Lower lobe of right lung (tissue), 2 donors: ENCODE data around the gene SIDT1. TPM values are rescaled to one million over a fixed set of nuclear protein-coding genes. Genes with fewer than 3 reads are reported as not detected.
A peak's percentile ranks its signal among the peaks of the same experiment; 100 is the strongest.

Source experiments
- ATAC-seq, 2 donors: fragments of 200-7000 bp; cut with Tn5 transposase; one replicate each; pipeline ENCODE4 v1.9.1; 2020 to 2022; ENCODE audit warnings: mild to moderate bottlenecking in 2 of 2, moderate library complexity in 2 of 2
- DNase-seq: peaks from one replicate; pipeline ENCODE4 v3.0.0-alpha.2; 2020
- H3K27ac ChIP-seq: fragments of 200-600 bp; one replicate; pipeline ENCODE4 v1.8.0; 2022
- H3K27me3 ChIP-seq: fragments of 200-600 bp; one replicate; pipeline ENCODE4 v1.8.0; 2022; ENCODE audit warnings: low read depth
- H3K36me3 ChIP-seq: fragments of 200-600 bp; one replicate; pipeline ENCODE4 v1.8.0; 2022; ENCODE audit warnings: mild to moderate bottlenecking
- H3K4me1 ChIP-seq: fragments of 200-600 bp; one replicate; pipeline ENCODE4 v1.8.0; 2022
- H3K4me3 ChIP-seq: fragments of 200-600 bp; one replicate; pipeline ENCODE4 v1.8.0; 2022; ENCODE audit warnings: mild to moderate bottlenecking
- H3K9me3 ChIP-seq: fragments of 200-600 bp; one replicate; pipeline ENCODE4 v1.8.0; 2022
- intact Hi-C: fragments of 100-400 bp; cut with DNase I; formaldehyde crosslinking; loops from one replicate; pipeline ENCODE4 v1.11.0; 2022
- long read RNA-seq: library from polyadenylated mRNA; unstranded; transcript quantifications from one replicate; pipeline ENCODE4 v2.0.0, GENCODE V29; 2021
- total RNA-seq: library from RNA; stranded (reverse); fragmentation: NEBNext Ultra II Directional; extraction: Animal tissue kit (Norgen Biotek cat#: 25700); gene quantifications from one replicate; pipeline ENCODE4 v1.2.1, GENCODE V29; 2021
- TF ChIP-seq, protein P1 (sequence below): fragments of 200-600 bp; IDR thresholded peaks from one replicate; pipeline ENCODE4 v1.8.0; 2022; ENCODE audit warnings: antibody characterized with exemption, mild to moderate bottlenecking
- donor health status: DM: no; HTN: yes; CAD: no; lungs with severe emphysema.

Gene SIDT1
- 5.3 TPM for total RNA-seq
- long read RNA-seq, partial matches to known transcripts: 1 of 5 reads
- long read RNA-seq, other reads (novel, unspliced or antisense): 2 of 5 reads

DNA sequence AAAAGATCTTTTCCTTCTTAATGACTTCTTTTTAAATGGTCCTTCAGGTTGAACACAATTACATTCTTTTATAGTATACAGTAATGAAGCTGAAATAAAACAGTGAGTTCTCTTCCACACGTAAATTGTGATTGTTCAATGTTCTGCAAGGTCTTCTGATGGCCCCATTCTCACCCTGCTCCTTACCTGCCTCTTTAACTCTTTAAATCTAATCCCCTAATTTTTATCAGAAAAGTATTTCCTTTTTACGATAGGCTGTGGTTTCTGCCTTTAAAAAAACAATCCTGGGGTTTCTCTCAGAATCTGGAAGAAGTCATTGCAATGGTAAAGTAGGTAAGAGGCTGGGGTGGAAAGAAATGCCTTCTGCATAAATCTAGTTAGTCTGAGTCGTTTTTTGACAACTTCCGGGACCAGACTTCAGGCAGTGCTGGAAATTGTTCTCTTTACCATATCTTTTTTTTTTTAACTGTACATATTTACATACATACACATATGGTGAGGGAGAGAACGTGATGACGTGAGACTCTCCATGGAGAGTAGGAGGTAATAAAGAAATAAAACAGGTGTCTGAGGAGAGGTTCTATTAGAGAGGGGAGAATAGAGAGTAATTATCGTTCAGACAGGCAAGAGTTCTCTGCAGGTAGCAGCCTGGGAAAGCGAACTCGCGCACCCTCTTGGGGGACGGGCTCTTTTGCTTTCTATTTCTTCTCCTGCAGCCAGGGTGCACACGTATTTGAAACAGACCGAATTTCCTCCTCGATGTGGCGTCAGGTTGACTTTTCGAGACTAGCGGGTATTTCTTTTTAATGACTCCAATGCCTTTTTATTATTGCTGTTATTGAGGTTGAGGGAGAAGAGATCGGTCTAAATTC, at the start of gene SIDT1:
Gene SIDT1, plus strand, starts transcription at position 730 of the 872 bp plus-strand sequence. CDS start 467 bp downstream, outside the sequence.
- intact Hi-C loops: no loop called here
- TF ChIP-seq, protein P1, sequence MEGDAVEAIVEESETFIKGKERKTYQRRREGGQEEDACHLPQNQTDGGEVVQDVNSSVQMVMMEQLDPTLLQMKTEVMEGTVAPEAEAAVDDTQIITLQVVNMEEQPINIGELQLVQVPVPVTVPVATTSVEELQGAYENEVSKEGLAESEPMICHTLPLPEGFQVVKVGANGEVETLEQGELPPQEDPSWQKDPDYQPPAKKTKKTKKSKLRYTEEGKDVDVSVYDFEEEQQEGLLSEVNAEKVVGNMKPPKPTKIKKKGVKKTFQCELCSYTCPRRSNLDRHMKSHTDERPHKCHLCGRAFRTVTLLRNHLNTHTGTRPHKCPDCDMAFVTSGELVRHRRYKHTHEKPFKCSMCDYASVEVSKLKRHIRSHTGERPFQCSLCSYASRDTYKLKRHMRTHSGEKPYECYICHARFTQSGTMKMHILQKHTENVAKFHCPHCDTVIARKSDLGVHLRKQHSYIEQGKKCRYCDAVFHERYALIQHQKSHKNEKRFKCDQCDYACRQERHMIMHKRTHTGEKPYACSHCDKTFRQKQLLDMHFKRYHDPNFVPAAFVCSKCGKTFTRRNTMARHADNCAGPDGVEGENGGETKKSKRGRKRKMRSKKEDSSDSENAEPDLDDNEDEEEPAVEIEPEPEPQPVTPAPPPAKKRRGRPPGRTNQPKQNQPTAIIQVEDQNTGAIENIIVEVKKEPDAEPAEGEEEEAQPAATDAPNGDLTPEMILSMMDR: peak; percentile 6
- DNase-seq: peak; percentile 54
- peak; percentile 74 to 87 for ATAC-seq
- H3K4me3 ChIP-seq: peak within 1 kb of the TSS; percentile 70
- peaks cover 28% of the 10 kb centered on the region for H3K4me1 ChIP-seq
- no peaks in the 10 kb centered on the region for H3K36me3 ChIP-seq
- H3K27ac ChIP-seq: peak within 1 kb of the TSS; percentile 78
- no peaks in the 10 kb centered on the region for H3K9me3 ChIP-seq
- peaks cover 14% of the 10 kb centered on the region for H3K27me3 ChIP-seq

DNA sequence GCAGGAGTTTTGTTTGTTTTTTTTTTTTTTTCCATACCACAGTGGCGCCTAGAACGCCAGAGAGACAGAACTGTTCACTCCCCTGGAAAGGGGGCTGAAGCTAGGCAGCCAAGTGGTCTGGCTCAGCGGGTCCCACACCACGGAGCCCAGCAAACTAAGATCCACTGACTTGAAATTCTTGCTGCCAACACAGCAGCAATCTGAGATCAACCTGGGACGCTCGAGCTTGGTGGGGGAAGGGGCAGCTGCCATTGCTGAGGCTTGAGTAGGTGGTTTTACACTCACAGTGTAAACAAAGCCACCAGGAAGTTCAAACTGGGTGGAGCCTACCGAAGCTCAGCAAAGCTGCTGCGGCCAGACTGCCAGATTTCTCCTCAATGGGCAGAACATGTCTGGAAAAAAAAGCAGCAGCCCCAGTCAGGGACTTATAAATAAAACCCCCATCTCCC, 47.2 kb upstream of the SIDT1 start:
- H3K9me3 ChIP-seq: no peaks in the 10 kb centered on the region
- H3K27me3 ChIP-seq: no peaks in the 10 kb centered on the region
- H3K4me3 ChIP-seq: no peak overlapping the region
- no peak overlapping the region for H3K27ac ChIP-seq
- intact Hi-C loops: no loop called here
- peaks cover 24% of the 10 kb centered on the region for H3K36me3 ChIP-seq
- TF ChIP-seq, protein P1: no peak
- H3K4me1 ChIP-seq: no peaks in the 10 kb centered on the region
- DNase-seq (peak; percentile 64), ATAC-seq (peak; percentile 61 to 78)

DNA sequence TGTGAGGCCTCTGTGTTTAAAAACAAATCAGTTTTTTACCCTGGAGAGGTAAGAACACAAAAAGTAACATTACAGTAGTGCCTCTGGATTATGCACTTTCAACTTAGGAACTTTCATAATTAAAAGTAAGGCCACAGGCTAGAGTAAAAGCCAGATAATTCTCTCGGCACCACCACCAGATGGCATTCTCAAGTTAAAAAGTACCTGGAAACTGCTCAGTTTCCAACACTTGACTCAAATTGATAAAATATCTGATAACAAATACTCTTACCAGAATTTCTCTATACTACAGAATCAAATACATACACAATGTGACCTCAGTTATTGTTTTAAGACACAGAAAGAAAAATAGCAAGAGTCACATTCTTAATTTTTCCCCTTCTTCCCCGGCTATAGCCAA, 37.3 kb upstream of the SIDT1 start:
- Histone ChIP-seq H3K27me3 (no peaks in the 10 kb centered on the region), H3K27ac (no peak overlapping the region), H3K9me3 (no peaks in the 10 kb centered on the region), H3K4me3 (no peak overlapping the region), H3K36me3 (peaks cover 50% of the 10 kb centered on the region), H3K4me1 (no peaks in the 10 kb centered on the region)
- no peak for DNase-seq
- intact Hi-C loops: no loop called here
- TF ChIP-seq, protein P1: peak; percentile 42
- peak in 1 of 2 donors; percentile 79 for ATAC-seq

DNA sequence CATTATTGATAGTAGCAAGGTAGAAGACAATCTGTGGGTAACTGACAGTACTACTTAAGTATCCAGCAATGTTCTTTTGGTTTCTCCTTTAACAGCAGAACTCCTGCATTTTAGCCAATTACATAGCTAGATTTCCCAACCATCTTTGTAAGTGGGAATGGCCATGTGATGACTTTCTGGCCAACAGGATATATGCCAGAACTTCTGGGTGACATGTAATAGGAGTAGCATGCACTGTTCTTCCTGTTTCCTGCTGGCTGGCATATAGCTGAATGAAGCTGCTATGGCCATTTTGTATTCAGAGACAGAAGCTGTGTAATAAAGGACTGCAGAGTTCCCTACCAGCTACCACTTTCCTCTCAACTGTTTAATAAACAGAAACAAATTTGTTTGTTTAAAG, 35.4 kb upstream of the SIDT1 start:
- H3K36me3 ChIP-seq: peaks cover 41% of the 10 kb centered on the region
- H3K4me3 ChIP-seq: no peak overlapping the region
- TF ChIP-seq, protein P1: no peak
- no peak overlapping the region for H3K27ac ChIP-seq
- no peaks in the 10 kb centered on the region for H3K27me3 ChIP-seq
- no peak for DNase-seq
- no peaks in the 10 kb centered on the region for H3K9me3 ChIP-seq
- H3K4me1 ChIP-seq: no peaks in the 10 kb centered on the region
- intact Hi-C loops: no loop called here
- no peak for ATAC-seq

DNA sequence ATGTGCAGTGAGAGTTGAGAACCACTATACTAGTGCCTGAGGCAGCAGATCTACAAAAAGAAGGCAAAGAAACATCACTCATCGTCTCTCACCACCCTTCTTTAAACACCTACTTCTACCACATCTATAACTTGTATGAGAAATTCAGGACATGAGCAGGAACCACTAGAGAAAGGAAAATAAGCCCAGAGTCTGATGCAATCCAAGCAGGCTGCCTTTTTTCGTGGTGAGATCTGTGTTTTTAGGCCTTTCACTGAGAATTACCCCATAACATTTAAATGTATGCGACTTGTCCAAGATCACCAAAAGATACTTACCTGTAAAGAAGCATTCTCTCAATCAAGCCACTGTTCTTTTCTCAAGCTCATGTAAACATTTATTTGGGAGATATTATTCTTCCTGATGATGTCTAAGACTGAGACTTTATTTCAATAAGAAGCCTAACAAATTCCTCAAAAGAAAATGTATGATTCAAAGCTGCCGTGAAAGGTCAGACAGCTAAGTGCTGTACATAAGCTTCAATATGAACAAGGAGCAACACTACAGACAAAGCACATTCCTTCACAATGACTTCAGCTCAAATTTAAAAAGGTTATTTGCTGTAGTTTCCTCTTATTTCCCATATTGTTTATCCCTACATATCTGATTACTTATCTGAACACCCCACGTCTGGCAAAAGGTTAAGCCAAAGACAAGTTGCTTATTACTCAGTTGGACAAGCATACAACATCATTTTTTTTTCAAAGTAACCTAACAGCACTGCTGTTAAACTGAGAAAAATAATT, 33.9 kb upstream of the SIDT1 start:
- H3K27ac ChIP-seq: no peak overlapping the region
- H3K9me3 ChIP-seq: no peaks in the 10 kb centered on the region
- DNase-seq (no peak), ATAC-seq (no peak)
- peaks cover 34% of the 10 kb centered on the region for H3K36me3 ChIP-seq
- TF ChIP-seq, protein P1: no peak
- H3K27me3 ChIP-seq: no peaks in the 10 kb centered on the region
- no peaks in the 10 kb centered on the region for H3K4me1 ChIP-seq
- intact Hi-C loops: no loop called here
- no peak overlapping the region for H3K4me3 ChIP-seq
